ENCODE data around the gene PDP2. TPM values are rescaled to one million over a fixed set of nuclear protein-coding genes. Genes with fewer than 3 reads are reported as not detected.

The PDP2 gene
- total RNA-seq, 1 experiment from 2014 or later = 21.5 TPM

- no peak overlapping the region for H3K27ac Mint-ChIP-seq (ENCODE audit: low read depth, unreplicated experiment)
- ChIA-PET CTCF (interaction anchor here (0.7 to 12.7 kb wide), 11 partner anchors 10 to 254 kb away, joined by 3 to 197 read pairs (median 5); partner anchors contain the start of genes CA7 and NAE1), POLR2A (interaction anchor here (1.7 kb wide), 1 partner anchor 42 kb away, joined by 11 read pairs; the partner anchor contains the start of gene NAE1)
- no peaks in the 10 kb centered on the region for H3K27me3 Mint-ChIP-seq (ENCODE audit: insufficient read depth, unreplicated experiment)
- intact Hi-C loops (cut with micrococcal nuclease) = loop anchor here (2.0 kb wide), 1 partner anchor 41 kb away; the partner anchor contains the start of gene NAE1
- no peak for TF ChIP-seq CTCF (IDR thresholded peaks at IDR 0.05; ENCODE audit: unreplicated experiment)
- H3K36me3 Mint-ChIP-seq (ENCODE audit: insufficient read depth, unreplicated experiment) = no peaks in the 10 kb centered on the region
- no peak overlapping the region for H3K4me3 Mint-ChIP-seq (ENCODE audit: unreplicated experiment)
- H3K9me3 Mint-ChIP-seq (ENCODE audit: unreplicated experiment) = no peaks in the 10 kb centered on the region
- BruUV-seq (replicated peaks) = no TSS peak
- peaks cover 21% of the 10 kb centered on the region for H3K4me1 Mint-ChIP-seq (ENCODE audit: insufficient read depth, unreplicated experiment)
- no peak for DNase-seq (ENCODE audit: unreplicated experiment)
Observed at GRCh38 chr16:66871840-66872239, 8.5 kb upstream of the PDP2 start.

- intact Hi-C loops (cut with micrococcal nuclease) = loop anchor here (2.0 kb wide), 1 partner anchor 42 kb away; the partner anchor contains the start of gene NAE1
- DNase-seq (ENCODE audit: unreplicated experiment) = no peak
- no peaks in the 10 kb centered on the region for H3K36me3 Mint-ChIP-seq (ENCODE audit: insufficient read depth, unreplicated experiment)
- H3K4me3 Mint-ChIP-seq (ENCODE audit: unreplicated experiment) = peak overlapping the region; percentile 71
- ChIA-PET CTCF (interaction anchor here (0.6 to 12.7 kb wide), 32 partner anchors 10 to 467 kb away, joined by 3 to 197 read pairs (median 4); partner anchors contain the start of genes CA7 and NAE1), POLR2A (interaction anchor here (0.8 to 1.7 kb wide), 4 partner anchors 42 to 463 kb away, joined by 3 to 11 read pairs (median 4); partner anchors contain the start of gene NAE1)
- TF ChIP-seq CTCF (IDR thresholded peaks at IDR 0.05; ENCODE audit: unreplicated experiment) = no peak
- H3K9me3 Mint-ChIP-seq (ENCODE audit: unreplicated experiment) = no peaks in the 10 kb centered on the region
- H3K27ac Mint-ChIP-seq (ENCODE audit: low read depth, unreplicated experiment) = peak overlapping the region; percentile 51
- H3K27me3 Mint-ChIP-seq (ENCODE audit: insufficient read depth, unreplicated experiment) = no peaks in the 10 kb centered on the region
- peaks cover 20% of the 10 kb centered on the region for H3K4me1 Mint-ChIP-seq (ENCODE audit: insufficient read depth, unreplicated experiment)
- no TSS peak for BruUV-seq (replicated peaks)
Observed at GRCh38 chr16:66872559-66872942, 7.8 kb upstream of the PDP2 start.

- BruUV-seq (replicated peaks) = no TSS peak
- peak; percentile 97 for DNase-seq (ENCODE audit: unreplicated experiment)
- no peaks in the 10 kb centered on the region for H3K27me3 Mint-ChIP-seq (ENCODE audit: insufficient read depth, unreplicated experiment)
- ChIA-PET POLR2A (interaction anchor here (0.6 to 1.7 kb wide), 5 partner anchors 43 to 464 kb away, joined by 3 to 11 read pairs (median 4); partner anchors contain the start of gene NAE1), CTCF (interaction anchor here (0.6 to 12.7 kb wide), 33 partner anchors 9 to 467 kb away, joined by 3 to 197 read pairs (median 4); partner anchors contain the start of genes CA7 and NAE1)
- TF ChIP-seq CTCF (IDR thresholded peaks at IDR 0.05; ENCODE audit: unreplicated experiment) = peak; percentile 90
- intact Hi-C loops (cut with micrococcal nuclease) = loop anchor here (2.0 kb wide), 1 partner anchor 42 kb away; the partner anchor contains the start of gene NAE1
- H3K27ac Mint-ChIP-seq (ENCODE audit: low read depth, unreplicated experiment) = peak overlapping the region; percentile 51
- H3K36me3 Mint-ChIP-seq (ENCODE audit: insufficient read depth, unreplicated experiment) = no peaks in the 10 kb centered on the region
- H3K4me1 Mint-ChIP-seq (ENCODE audit: insufficient read depth, unreplicated experiment) = peaks cover 14% of the 10 kb centered on the region
- no peaks in the 10 kb centered on the region for H3K9me3 Mint-ChIP-seq (ENCODE audit: unreplicated experiment)
- peak overlapping the region; percentile 71 for H3K4me3 Mint-ChIP-seq (ENCODE audit: unreplicated experiment)
Observed at GRCh38 chr16:66872943-66873684, 7.2 kb upstream of the PDP2 start.

GRCh38 chr16:66873685-66874055 is 6.6 kb upstream of the PDP2 start:
- Mint-ChIP-seq H3K27me3 (ENCODE audit: insufficient read depth, unreplicated experiment) (no peaks in the 10 kb centered on the region), H3K9me3 (ENCODE audit: unreplicated experiment) (no peaks in the 10 kb centered on the region), H3K36me3 (ENCODE audit: insufficient read depth, unreplicated experiment) (no peaks in the 10 kb centered on the region), H3K27ac (ENCODE audit: low read depth, unreplicated experiment) (no peak overlapping the region), H3K4me3 (ENCODE audit: unreplicated experiment) (peak overlapping the region; percentile 71), H3K4me1 (ENCODE audit: insufficient read depth, unreplicated experiment) (peaks cover 14% of the 10 kb centered on the region)
- no peak for DNase-seq (ENCODE audit: unreplicated experiment)
- no TSS peak for BruUV-seq (replicated peaks)
- ChIA-PET POLR2A (interaction anchor here (0.6 to 1.7 kb wide), 3 partner anchors 44 to 155 kb away, joined by 3 to 11 read pairs (median 4); partner anchors contain the start of gene NAE1), CTCF (interaction anchor here (0.6 to 12.7 kb wide), 24 partner anchors 11 to 468 kb away, joined by 3 to 197 read pairs (median 4); partner anchors contain the start of genes CA7 and NAE1)
- intact Hi-C loops (cut with micrococcal nuclease) = loop anchor here (2.0 kb wide), 1 partner anchor 43 kb away; the partner anchor contains the start of gene NAE1
- no peak for TF ChIP-seq CTCF (IDR thresholded peaks at IDR 0.05; ENCODE audit: unreplicated experiment)

All from MCF 10A (cell line).